CD4-positive, alpha-beta T cell treated with Interleukin-6 at 100 ng/mL for 8 hours (primary cell): ENCODE results near the gene TRAPPC3L.

Experiments used
- DNase-seq: peaks from one replicate; pipeline ENCODE4 v3.0.0-alpha.2; 2020; ENCODE audit warnings: mixed read lengths, low spot score

The TRAPPC3L gene

GRCh38 chr6:116557893-116558292, 12.4 kb upstream of the TRAPPC3L start:
- no peak for DNase-seq

GRCh38 chr6:116556814-116557415, 11.4 kb upstream of the TRAPPC3L start:
- no peak for DNase-seq

GRCh38 chr6:116556065-116556464, 10.6 kb upstream of the TRAPPC3L start:
- no peak for DNase-seq

- no peak for DNase-seq
Measured at GRCh38 chr6:116553451-116553850, 8.0 kb upstream of the TRAPPC3L start, which contains the start of gene CALHM4. Gene CALHM4, plus strand, starts transcription at chr6:116553751. Its CDS starts 43 bp downstream, at chr6:116553794.

GRCh38 chr6:116550796-116551195, 5.3 kb upstream of the TRAPPC3L start:
- DNase-seq, result no peak

GRCh38 chr6:116547358-116547757, 1.9 kb upstream of the TRAPPC3L start:
- no peak for DNase-seq

- no peak for DNase-seq
Measured at GRCh38 chr6:116543149-116543548, 2.3 kb downstream of the TRAPPC3L start.

GRCh38 chr6:116542426-116542825, 3.1 kb downstream of the TRAPPC3L start:
- no peak for DNase-seq

- peak; percentile 46 for DNase-seq
Measured at GRCh38 chr6:116536216-116536621, 9.3 kb downstream of the TRAPPC3L start.

GRCh38 chr6:116535109-116535508, 10.4 kb downstream of the TRAPPC3L start:
- DNase-seq, result no peak

GRCh38 chr6:116533233-116533957, 12.1 kb downstream of the TRAPPC3L start:
- no peak for DNase-seq

GRCh38 chr6:116531675-116532570, 13.6 kb downstream of the TRAPPC3L start:
- DNase-seq, result peak; percentile 48

GRCh38 chr6:116530436-116530835, 15.0 kb downstream of the TRAPPC3L start:
- no peak for DNase-seq

- no peak for DNase-seq
Measured at GRCh38 chr6:116529466-116530290, 15.8 kb downstream of the TRAPPC3L start.

GRCh38 chr6:116528780-116529179, 16.7 kb downstream of the TRAPPC3L start:
- no peak for DNase-seq

GRCh38 chr6:116528133-116528532, 17.4 kb downstream of the TRAPPC3L start:
- DNase-seq, result no peak

GRCh38 chr6:116524236-116524635, 21.2 kb downstream of the TRAPPC3L start:
- no peak for DNase-seq

- DNase-seq, result no peak
Measured at GRCh38 chr6:116522896-116523295, 22.6 kb downstream of the TRAPPC3L start.

- DNase-seq, result no peak
Measured at GRCh38 chr6:116518621-116519368, 26.7 kb downstream of the TRAPPC3L start.

- no peak for DNase-seq
Measured at GRCh38 chr6:116515141-116515540, 30.3 kb downstream of the TRAPPC3L start.

- no peak for DNase-seq
Measured at GRCh38 chr6:116514111-116514510, 31.4 kb downstream of the TRAPPC3L start.
